HCT116 (cell line): ENCODE data around the gene CEP152. TPM values are rescaled to one million over a fixed set of nuclear protein-coding genes. Genes with fewer than 3 reads are reported as not detected.

ENCODE experiments used
- ATAC-seq: fragments of 200-7000 bp; cut with Tn5 transposase; 2 replicates; pipeline ENCODE4 v1.9.1; 2020; ENCODE audit warnings: mild to moderate bottlenecking, moderate library complexity
- BruUV-seq: library from RNA; stranded (reverse); fragments of 400-500 nt; replicated peaks from 2 replicates; lab custom pipeline; 2021; lab: Mats Ljungman, UMichigan
- CTCF ChIA-PET: fragments of 300-600 bp; sonication (Branson Sonifier 250); formaldehyde crosslinking; loops from one replicate; lab custom pipeline; 2021; ENCODE audit warnings: antibody characterized with exemption; lab: Charles Lee
- POLR2A ChIA-PET: fragments of 300-600, 350-600 bp; sonication (Branson Sonifier 250); formaldehyde crosslinking; loops from one replicate; lab custom pipeline; 2021; ENCODE audit warnings: antibody characterized with exemption; lab: Charles Lee
- RAD21 ChIA-PET, 2 experiments: fragments of 300-600 bp; sonication (Branson Sonifier 250); formaldehyde crosslinking; loops; one replicate each; lab custom pipeline; 2023; ENCODE audit warnings: low total read pairs in 2 of 2; ENCODE audit not compliant: uncharacterized antibody in 2 of 2, unreplicated experiment in 2 of 2, low non-redundant PET in 1 of 2; lab: Charles Lee
- DNase-seq: peaks from one replicate; pipeline ENCODE4 v3.0.0-alpha.2; 2010; ENCODE audit warnings: low read depth, low spot score
- H2AFZ ChIP-seq: fragments of 200-600 bp; shearing (Covaris generic), sonication (generic); 2 replicates; pipeline ENCODE4 v1.6.1; 2017; ENCODE audit warnings: low read depth, mixed run types, mixed read lengths, antibody characterized with exemption, low read length; ENCODE audit not compliant: poor library complexity, severe bottlenecking
- H3K27ac ChIP-seq: 2 replicates; pipeline ENCODE4 v1.5.1; 2012; ENCODE audit warnings: low read depth, low read length
- H3K27me3 ChIP-seq: fragments of 200-600 bp; sonication (generic); 2 replicates; pipeline ENCODE4 v1.6.1; 2016; ENCODE audit warnings: mixed run types, low read length, mixed read lengths; ENCODE audit not compliant: insufficient read depth
- H3K36me3 ChIP-seq, 2 experiments: fragments of 200-500 bp in 1 of 2; fragments of 200-600 bp in 1 of 2; sonication (Bioruptor generic) in 1 of 2; sonication (generic) in 1 of 2; 2 replicates each; pipeline versions ENCODE4 v1.5.1 to v1.6.1; 2014 to 2016; ENCODE audit warnings: low read length in 2 of 2, inconsistent platforms in 1 of 2, mixed read lengths in 1 of 2, mixed run types in 1 of 2; ENCODE audit not compliant: insufficient read depth in 2 of 2, control insufficient read depth in 1 of 2
- H3K4me1 ChIP-seq, 2 experiments: fragments of 200-600 bp in 1 of 2; sonication (generic) in 1 of 2; 2 replicates each; pipeline versions ENCODE4 v1.5.1 to v1.6.1; 2012 to 2017; ENCODE audit warnings: low read length in 2 of 2, inconsistent platforms in 1 of 2, mild to moderate bottlenecking in 1 of 2, mixed read lengths in 1 of 2, mixed run types in 1 of 2, moderate library complexity in 1 of 2; ENCODE audit not compliant: insufficient read depth in 2 of 2, control insufficient read depth in 1 of 2
- H3K4me2 ChIP-seq: fragments of 200-600 bp; sonication (generic); 2 replicates; pipeline ENCODE4 v1.6.1; 2017; ENCODE audit warnings: mixed run types, low read length, mixed read lengths
- H3K4me3 ChIP-seq, 2 experiments: fragments of 200-600 bp in 1 of 2; sonication (generic) in 1 of 2; replicated peaks in 1 of 2; 2 replicates each; pipeline ENCODE4 v1.5.1; 2011 to 2016; ENCODE audit warnings: low read length in 2 of 2, control low read depth in 1 of 2, low read depth in 1 of 2, mild to moderate bottlenecking in 1 of 2, mixed read lengths in 1 of 2, mixed run types in 1 of 2
- H3K79me2 ChIP-seq: fragments of 200-600 bp; sonication (generic); 2 replicates; pipeline ENCODE4 v1.6.1; 2017; ENCODE audit warnings: mild to moderate bottlenecking, mixed run types, low read length, moderate library complexity, mixed read lengths; ENCODE audit not compliant: insufficient read depth
- H3K9ac ChIP-seq: fragments of 200-600 bp; sonication (generic); 2 replicates; pipeline ENCODE4 v1.6.1; 2016; ENCODE audit warnings: low read length, mixed read lengths
- H3K9me2 ChIP-seq: fragments of 200-600 bp; sonication (generic), shearing (Covaris generic); 2 replicates; pipeline ENCODE4 v1.6.1; 2017; ENCODE audit warnings: mixed run types, mild to moderate bottlenecking, moderate library complexity; ENCODE audit not compliant: insufficient read depth
- H3K9me3 ChIP-seq, 2 experiments: fragments of 200-500 bp in 1 of 2; fragments of 200-600 bp in 1 of 2; sonication (Bioruptor generic) in 1 of 2; sonication (generic) in 1 of 2; 2 replicates each; pipeline ENCODE4 v1.6.1; 2014 to 2017; ENCODE audit warnings: low read length in 2 of 2, mixed read lengths in 2 of 2, inconsistent platforms in 1 of 2, low read depth in 1 of 2, mild to moderate bottlenecking in 1 of 2, mixed run types in 1 of 2, moderate library complexity in 1 of 2; ENCODE audit not compliant: control insufficient read depth in 1 of 2, insufficient read depth in 1 of 2
- H4K20me1 ChIP-seq: fragments of 200-600 bp; sonication (generic), shearing (Covaris generic); 2 replicates; pipeline ENCODE4 v1.6.1; 2017; ENCODE audit warnings: mixed run types, mild to moderate bottlenecking, moderate library complexity; ENCODE audit not compliant: insufficient read depth
- CBX3 ChIP-seq: IDR thresholded peaks from 2 replicates; pipeline ENCODE4 v1.6.1; 2012; ENCODE audit warnings: low read depth
- CEBPB ChIP-seq: IDR thresholded peaks from 2 replicates; pipeline ENCODE4 v1.6.1; 2012; ENCODE audit warnings: low read depth
- ELF1 ChIP-seq: IDR thresholded peaks from 2 replicates; pipeline ENCODE4 v1.6.1; 2012; ENCODE audit warnings: low read depth, borderline replicate concordance
- EZH2 ChIP-seq: fragments of 200-600 bp; sonication (generic); IDR thresholded peaks from 2 replicates; pipeline ENCODE4 v1.6.1; 2017; ENCODE audit warnings: antibody characterized with exemption, mixed run types
- EZH2phosphoT487 ChIP-seq: fragments of 200-600 bp; IDR thresholded peaks from 2 replicates; pipeline ENCODE4 v1.6.1; 2018; ENCODE audit warnings: antibody characterized with exemption, borderline replicate concordance
- FOSL1 ChIP-seq: IDR thresholded peaks from 2 replicates; pipeline ENCODE4 v1.6.1; 2012; ENCODE audit warnings: low read depth
- JUND ChIP-seq: IDR thresholded peaks from 2 replicates; pipeline ENCODE4 v1.6.1; 2012
- RAD21 ChIP-seq: IDR thresholded peaks from 2 replicates; pipeline ENCODE4 v1.6.1; 2012; ENCODE audit warnings: low read depth, mild to moderate bottlenecking
- SIN3A ChIP-seq: IDR thresholded peaks from 2 replicates; pipeline ENCODE4 v1.6.1; 2012; ENCODE audit warnings: low read depth
- SRF ChIP-seq: IDR thresholded peaks from 2 replicates; pipeline ENCODE4 v1.6.1; 2012; ENCODE audit warnings: low read depth
- TCF7L2 ChIP-seq: IDR thresholded peaks from 2 replicates; pipeline ENCODE4 v1.7.0; 2011; ENCODE audit warnings: borderline replicate concordance, inconsistent platforms; ENCODE audit not compliant: insufficient read depth, insufficient read length; ENCODE audit errors: extremely low read depth
- YY1 ChIP-seq: IDR thresholded peaks from 2 replicates; pipeline ENCODE4 v1.6.1; 2011; ENCODE audit warnings: low read length, low read depth, moderate library complexity, mild to moderate bottlenecking; ENCODE audit not compliant: insufficient replicate concordance; ENCODE audit errors: extremely low read depth
- ZFX ChIP-seq: fragments of 450-650 bp; IDR thresholded peaks from 2 replicates; pipeline ENCODE4 v1.6.1; 2017
- ZNF274 ChIP-seq: fragments of 200-500 bp; sonication (Bioruptor generic); IDR thresholded peaks from 2 replicates; pipeline ENCODE4 v1.6.1; 2014; ENCODE audit warnings: mild to moderate bottlenecking, low read depth, low read length, inconsistent platforms
- intact Hi-C: fragments of 100-400 bp; cut with micrococcal nuclease; formaldehyde crosslinking; loops from 2 replicates; pipeline ENCODE4 v1.10.0; 2022
- total RNA-seq: library from RNA; stranded (reverse); gene quantifications from one replicate; pipeline ENCODE4 v1.2.1, GENCODE V29; 2021; ENCODE audit not compliant: unreplicated experiment
- TF ChIP-seq, protein P1 (sequence below): IDR thresholded peaks from 2 replicates; pipeline ENCODE4 v1.6.1; 2012
- TF ChIP-seq, protein P2 (sequence below): IDR thresholded peaks from 2 replicates; pipeline ENCODE4 v1.6.1; 2012; ENCODE audit warnings: low read depth
- TF ChIP-seq, protein P3 (sequence below): IDR thresholded peaks from 2 replicates; pipeline ENCODE4 v1.6.1; 2012
- TF ChIP-seq, protein P4 (sequence below), 3 experiments: fragments of 200-600 bp in 1 of 3; sonication (generic) in 1 of 3; IDR thresholded peaks in 2 of 3; conservative IDR thresholded peaks in 1 of 3; 2 replicates each; pipeline ENCODE4 v1.5.1; 2012 to 2017; ENCODE audit warnings: low read depth in 2 of 3, low read length in 2 of 3, antibody characterized with exemption in 1 of 3, borderline replicate concordance in 1 of 3, control low read depth in 1 of 3, mild to moderate bottlenecking in 1 of 3, mixed read lengths in 1 of 3, mixed run types in 1 of 3, moderate library complexity in 1 of 3; ENCODE audit not compliant: insufficient read depth in 1 of 3

The CEP152 gene
- total RNA-seq, 1 experiment from 2014 or later: 19.7 TPM

DNA sequence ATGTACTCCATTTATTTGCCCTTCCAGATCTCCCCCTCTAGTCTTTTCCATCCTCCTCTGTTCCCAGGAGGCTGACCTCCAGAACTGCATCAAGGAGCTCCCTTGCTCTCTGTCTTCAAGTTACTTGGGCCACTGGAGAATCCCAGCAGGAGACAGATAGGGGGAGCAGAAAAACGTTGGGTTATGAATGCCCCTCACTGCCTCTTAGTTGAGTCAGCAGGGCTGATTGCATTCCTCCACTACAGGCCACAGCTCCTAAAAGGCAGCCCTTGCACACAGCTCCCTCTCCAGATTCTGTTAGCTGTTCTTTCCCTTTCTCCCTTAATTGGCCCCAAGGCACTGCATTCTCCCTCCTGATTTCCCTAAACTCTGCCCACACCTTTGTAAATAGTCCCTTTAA is 12.4 kb upstream of the CEP152 start:
- no peak for TF ChIP-seq ZNF274
- no peak for TF ChIP-seq ZFX
- no peak for TF ChIP-seq FOSL1
- no peak for TF ChIP-seq EZH2
- TF ChIP-seq CBX3: no peak
- no peak for TF ChIP-seq SIN3A
- TF ChIP-seq TCF7L2: no peak
- no peak for TF ChIP-seq ELF1
- TF ChIP-seq, protein P1, sequence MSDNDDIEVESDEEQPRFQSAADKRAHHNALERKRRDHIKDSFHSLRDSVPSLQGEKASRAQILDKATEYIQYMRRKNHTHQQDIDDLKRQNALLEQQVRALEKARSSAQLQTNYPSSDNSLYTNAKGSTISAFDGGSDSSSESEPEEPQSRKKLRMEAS: no peak
- TF ChIP-seq, protein P2, sequence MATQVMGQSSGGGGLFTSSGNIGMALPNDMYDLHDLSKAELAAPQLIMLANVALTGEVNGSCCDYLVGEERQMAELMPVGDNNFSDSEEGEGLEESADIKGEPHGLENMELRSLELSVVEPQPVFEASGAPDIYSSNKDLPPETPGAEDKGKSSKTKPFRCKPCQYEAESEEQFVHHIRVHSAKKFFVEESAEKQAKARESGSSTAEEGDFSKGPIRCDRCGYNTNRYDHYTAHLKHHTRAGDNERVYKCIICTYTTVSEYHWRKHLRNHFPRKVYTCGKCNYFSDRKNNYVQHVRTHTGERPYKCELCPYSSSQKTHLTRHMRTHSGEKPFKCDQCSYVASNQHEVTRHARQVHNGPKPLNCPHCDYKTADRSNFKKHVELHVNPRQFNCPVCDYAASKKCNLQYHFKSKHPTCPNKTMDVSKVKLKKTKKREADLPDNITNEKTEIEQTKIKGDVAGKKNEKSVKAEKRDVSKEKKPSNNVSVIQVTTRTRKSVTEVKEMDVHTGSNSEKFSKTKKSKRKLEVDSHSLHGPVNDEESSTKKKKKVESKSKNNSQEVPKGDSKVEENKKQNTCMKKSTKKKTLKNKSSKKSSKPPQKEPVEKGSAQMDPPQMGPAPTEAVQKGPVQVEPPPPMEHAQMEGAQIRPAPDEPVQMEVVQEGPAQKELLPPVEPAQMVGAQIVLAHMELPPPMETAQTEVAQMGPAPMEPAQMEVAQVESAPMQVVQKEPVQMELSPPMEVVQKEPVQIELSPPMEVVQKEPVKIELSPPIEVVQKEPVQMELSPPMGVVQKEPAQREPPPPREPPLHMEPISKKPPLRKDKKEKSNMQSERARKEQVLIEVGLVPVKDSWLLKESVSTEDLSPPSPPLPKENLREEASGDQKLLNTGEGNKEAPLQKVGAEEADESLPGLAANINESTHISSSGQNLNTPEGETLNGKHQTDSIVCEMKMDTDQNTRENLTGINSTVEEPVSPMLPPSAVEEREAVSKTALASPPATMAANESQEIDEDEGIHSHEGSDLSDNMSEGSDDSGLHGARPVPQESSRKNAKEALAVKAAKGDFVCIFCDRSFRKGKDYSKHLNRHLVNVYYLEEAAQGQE: no peak
- no peak for TF ChIP-seq CEBPB
- no peak for TF ChIP-seq SRF
- TF ChIP-seq, protein P3, sequence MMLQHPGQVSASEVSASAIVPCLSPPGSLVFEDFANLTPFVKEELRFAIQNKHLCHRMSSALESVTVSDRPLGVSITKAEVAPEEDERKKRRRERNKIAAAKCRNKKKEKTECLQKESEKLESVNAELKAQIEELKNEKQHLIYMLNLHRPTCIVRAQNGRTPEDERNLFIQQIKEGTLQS: no peak
- no peak for TF ChIP-seq RAD21
- no peak for TF ChIP-seq YY1
- no peak for TF ChIP-seq EZH2phosphoT487
- TF ChIP-seq, protein P4, sequence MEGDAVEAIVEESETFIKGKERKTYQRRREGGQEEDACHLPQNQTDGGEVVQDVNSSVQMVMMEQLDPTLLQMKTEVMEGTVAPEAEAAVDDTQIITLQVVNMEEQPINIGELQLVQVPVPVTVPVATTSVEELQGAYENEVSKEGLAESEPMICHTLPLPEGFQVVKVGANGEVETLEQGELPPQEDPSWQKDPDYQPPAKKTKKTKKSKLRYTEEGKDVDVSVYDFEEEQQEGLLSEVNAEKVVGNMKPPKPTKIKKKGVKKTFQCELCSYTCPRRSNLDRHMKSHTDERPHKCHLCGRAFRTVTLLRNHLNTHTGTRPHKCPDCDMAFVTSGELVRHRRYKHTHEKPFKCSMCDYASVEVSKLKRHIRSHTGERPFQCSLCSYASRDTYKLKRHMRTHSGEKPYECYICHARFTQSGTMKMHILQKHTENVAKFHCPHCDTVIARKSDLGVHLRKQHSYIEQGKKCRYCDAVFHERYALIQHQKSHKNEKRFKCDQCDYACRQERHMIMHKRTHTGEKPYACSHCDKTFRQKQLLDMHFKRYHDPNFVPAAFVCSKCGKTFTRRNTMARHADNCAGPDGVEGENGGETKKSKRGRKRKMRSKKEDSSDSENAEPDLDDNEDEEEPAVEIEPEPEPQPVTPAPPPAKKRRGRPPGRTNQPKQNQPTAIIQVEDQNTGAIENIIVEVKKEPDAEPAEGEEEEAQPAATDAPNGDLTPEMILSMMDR (IDR thresholded peaks at IDR 0.05 in 2 of 3, conservative IDR thresholded peaks at IDR 0.05 in 1 of 3; ENCODE audit: borderline replicate concordance in 1 of 3, insufficient read depth in 1 of 3, low read depth in 2 of 3, low read length in 2 of 3): no peak
- no peak for TF ChIP-seq JUND
- intact Hi-C loops: no loop called here
- DNase-seq (no peak), ATAC-seq (peak; percentile 65; the same call in 1 of the 2 replicates)
- Histone ChIP-seq H3K27ac (no peak overlapping the region), H3K9me3 (no peaks in the 10 kb centered on the region), H3K27me3 (no peaks in the 10 kb centered on the region), H3K9ac (no peak overlapping the region), H3K4me3 (no peak overlapping the region), H3K9me2 (no peaks in the 10 kb centered on the region), H2AFZ (no peak overlapping the region), H3K79me2 (no peaks in the 10 kb centered on the region), H3K4me2 (no peak overlapping the region), H3K4me1 (no peaks in the 10 kb centered on the region; a peak in 1 of 4 replicates), H3K36me3 (no peaks in the 10 kb centered on the region), H4K20me1 (no peaks in the 10 kb centered on the region)
- ChIA-PET POLR2A (no interaction called here), RAD21 (no interaction called here), CTCF (no interaction called here)
- no TSS peak for BruUV-seq
